Fibroblast of lung (primary cell): ENCODE results near the gene ERMAP.

ENCODE experiments used
- EZH2 ChIP-seq: IDR thresholded peaks from 2 replicates; pipeline ENCODE4 v1.5.1; 2012; ENCODE audit warnings: low read length, control low read depth, mild to moderate bottlenecking; ENCODE audit errors: missing control alignments
- TF ChIP-seq, protein P1 (sequence below), 2 donors: IDR thresholded peaks in 1 of 2; conservative IDR thresholded peaks in 1 of 2; 1 replicate in 1 of 2; 2 replicates in 1 of 2; pipeline ENCODE4 v1.5.1; 2011 to 2012; ENCODE audit warnings: low read length in 2 of 2, control low read depth in 1 of 2, inconsistent platforms in 1 of 2, low read depth in 1 of 2, mild to moderate bottlenecking in 1 of 2

DNA sequence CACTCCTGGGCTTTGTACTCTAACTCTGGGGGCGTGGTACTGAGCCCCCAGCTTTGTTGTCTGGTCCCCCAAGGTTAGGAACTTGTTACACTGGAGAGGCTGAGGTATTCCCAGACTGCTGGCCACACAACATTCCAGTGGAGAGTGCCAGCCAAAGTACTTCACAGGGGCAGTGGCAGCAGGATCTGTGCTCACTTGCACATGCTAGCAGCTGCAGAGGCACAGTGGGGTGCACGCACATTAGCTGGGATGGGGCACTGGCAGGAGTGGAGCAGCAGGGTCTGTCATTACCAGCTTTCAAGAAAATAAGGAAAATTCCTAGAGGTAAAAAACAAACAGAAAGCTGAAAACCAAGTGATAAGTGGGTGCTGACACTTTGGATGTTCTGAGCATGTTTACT, 60.5 kb downstream of the ERMAP start:
- TF ChIP-seq, protein P1, sequence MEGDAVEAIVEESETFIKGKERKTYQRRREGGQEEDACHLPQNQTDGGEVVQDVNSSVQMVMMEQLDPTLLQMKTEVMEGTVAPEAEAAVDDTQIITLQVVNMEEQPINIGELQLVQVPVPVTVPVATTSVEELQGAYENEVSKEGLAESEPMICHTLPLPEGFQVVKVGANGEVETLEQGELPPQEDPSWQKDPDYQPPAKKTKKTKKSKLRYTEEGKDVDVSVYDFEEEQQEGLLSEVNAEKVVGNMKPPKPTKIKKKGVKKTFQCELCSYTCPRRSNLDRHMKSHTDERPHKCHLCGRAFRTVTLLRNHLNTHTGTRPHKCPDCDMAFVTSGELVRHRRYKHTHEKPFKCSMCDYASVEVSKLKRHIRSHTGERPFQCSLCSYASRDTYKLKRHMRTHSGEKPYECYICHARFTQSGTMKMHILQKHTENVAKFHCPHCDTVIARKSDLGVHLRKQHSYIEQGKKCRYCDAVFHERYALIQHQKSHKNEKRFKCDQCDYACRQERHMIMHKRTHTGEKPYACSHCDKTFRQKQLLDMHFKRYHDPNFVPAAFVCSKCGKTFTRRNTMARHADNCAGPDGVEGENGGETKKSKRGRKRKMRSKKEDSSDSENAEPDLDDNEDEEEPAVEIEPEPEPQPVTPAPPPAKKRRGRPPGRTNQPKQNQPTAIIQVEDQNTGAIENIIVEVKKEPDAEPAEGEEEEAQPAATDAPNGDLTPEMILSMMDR (conservative IDR thresholded peaks at IDR 0.05 in 1 of 2, IDR thresholded peaks at IDR 0.05 in 1 of 2; ENCODE audit: low read depth in 1 of 2, low read length in 2 of 2) = no peak
- no peak for TF ChIP-seq EZH2
